CD4-positive, alpha-beta T cell treated with Interleukin-17A for 1 hour (primary cell): ENCODE measurements around the gene RAMP1.

Experiments used
- DNase-seq: peaks from one replicate; pipeline ENCODE4 v3.0.0-alpha.2; 2020

RAMP1 gene

DNA sequence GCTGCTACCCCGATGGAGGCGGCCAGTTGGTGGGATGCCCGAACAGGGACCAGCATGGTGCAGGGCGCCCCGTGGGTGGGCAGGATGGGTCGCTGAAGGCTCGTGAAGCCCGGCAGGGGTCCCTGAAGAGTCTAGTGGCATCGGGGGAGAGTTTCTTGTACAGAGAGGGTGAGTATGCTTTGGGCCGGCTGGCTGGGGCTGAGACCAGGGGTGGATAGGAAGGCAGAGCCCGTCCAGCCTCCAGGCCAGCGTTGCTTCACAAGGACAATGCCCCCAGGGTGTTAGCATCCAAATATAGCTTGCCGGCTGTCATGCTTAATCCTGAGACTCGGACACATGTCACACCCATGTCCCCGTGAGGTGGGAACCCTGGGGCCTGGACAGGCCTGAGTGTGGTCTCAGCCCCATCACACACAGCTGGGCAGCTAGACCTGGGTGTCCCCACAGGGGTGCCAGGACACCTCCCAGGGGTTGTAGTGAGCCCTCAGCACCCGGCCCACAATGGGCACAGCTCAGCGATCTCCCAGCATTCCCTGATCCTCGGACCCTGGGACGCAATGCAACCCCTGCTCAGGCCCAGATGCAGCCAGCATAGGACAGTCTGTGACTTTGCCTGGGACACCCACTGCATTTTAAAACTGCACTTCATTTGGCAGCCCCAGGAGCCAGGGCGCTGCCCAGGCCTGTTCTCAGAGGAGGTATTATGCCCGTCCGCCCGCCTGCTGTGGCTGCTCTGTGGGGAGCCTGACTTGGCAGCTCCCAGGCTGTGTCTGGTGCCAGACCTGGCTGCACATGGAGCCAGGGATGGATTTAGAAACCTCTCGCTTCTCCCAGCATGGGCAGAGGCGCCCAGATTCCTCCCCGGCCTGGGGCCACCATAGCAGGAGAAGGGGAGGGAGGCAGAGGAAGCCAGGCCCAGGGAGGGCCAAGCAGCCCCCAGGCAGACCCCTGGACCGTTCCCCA, 36.4 kb downstream of the RAMP1 start:
- no peak for DNase-seq

GRCh38 chr2:237896507-237896892, 37.1 kb downstream of the RAMP1 start:
- DNase-seq, result no peak

DNA sequence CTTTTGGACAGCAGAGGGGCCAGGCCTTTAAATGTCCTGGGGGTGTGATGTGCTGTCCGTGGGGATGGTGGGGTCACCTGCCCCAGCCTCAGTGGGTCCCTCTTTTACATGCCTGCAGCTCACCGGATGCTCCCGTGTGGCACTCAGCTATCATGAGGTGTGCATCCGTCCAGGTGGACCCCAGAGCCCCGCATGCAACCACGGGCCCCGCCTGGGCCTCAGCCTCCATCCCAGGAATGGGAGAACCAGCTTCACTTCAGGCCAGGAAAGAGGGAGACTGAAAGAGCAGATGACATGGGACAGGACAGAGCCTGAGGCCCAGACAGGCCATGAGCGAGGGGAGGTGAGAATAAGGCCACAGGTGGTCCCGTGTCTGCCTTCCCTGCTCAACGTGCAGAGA, 37.5 kb downstream of the RAMP1 start:
- DNase-seq, result no peak

- no peak for DNase-seq
These were observed 38.6 kb downstream of the RAMP1 start for GRCh38 chr2:237898057-237898414.

- DNase-seq, result peak; percentile 14
These were observed 41.7 kb downstream of the RAMP1 start for GRCh38 chr2:237900891-237901831.

DNA sequence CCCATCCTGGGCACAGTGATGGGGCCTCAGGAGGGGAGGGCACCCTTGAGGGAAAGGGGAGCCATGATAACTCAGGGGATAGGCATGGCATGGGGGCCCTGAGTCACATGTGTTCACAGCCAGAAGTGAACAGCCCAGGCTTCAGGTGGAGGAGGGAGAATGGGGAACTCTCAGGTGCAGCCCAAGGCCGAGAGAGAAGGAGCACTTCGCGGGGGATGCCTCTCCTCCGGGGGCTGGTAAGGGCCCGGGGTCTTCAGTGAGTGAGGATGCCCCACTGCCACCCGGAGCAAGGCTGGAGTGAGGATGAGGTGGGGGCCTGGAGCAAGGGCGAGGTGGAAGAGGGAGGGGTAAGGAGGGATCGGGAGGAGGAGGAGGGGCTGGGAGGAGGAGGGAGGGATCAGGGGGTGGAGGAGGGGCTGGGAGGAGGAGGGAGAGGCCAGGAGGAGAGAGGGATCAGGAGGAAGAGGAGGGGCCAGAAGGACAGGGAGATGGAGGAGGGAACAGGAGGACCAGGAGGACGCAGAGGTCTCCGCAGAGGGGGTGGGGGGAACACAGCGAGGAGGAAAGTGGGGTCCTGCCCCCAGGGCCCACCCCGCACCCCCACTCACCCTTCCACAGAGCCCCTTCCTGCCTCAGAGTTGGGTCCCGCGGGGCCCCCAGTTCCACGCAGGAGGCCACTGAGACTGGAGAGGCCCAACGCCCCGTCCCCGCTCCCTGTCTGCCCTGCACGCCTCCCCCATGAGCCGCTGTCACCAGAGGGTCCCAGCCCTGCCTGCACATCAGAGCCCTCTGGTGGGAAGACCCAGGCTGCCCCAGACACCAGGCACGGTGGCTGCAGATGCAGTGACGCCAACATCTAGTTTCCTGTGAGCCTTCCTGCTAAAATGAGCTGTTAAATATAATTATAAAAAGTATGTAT, 42.8 kb downstream of the RAMP1 start:
- DNase-seq, result no peak

DNA sequence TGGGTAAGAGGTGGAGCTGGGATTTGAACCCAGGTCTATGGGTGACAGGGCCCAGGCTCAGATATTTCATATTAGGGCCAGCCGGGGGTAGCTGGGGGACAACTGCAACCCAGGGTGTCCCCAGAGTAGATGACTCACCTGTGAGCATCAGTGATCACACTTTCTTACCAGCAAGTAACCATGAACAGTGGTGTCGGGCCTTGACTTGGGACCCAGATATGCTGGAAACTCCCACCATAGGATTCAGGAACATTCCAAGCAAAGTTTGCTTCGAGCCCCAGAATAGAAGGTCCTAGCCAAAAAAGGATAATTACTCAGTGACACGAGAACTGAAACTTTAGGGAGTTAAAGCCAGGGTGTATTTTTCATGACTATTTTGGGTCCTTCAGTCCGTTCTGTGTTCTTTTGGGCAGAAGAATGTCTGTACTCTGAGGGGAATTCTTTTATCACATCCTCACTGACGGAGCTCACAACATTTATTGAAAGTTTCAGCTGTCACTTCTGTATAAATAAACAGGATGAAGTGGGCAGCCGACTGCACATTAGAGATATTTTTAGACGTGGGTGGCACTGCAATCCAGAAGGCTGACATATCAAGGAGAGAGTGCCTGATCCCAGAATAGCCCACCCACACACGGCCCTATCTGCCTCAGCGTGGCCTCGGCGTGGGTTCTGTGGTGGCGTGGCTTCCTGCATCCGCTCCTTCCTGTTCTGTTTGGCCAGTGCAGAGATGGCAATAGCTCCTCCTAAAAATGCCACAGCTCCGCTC, 45.6 kb downstream of the RAMP1 start:
- DNase-seq, result peak; percentile 14

- DNase-seq, result no peak
These were observed 47.7 kb downstream of the RAMP1 start for GRCh38 chr2:237907144-237907543.

DNA sequence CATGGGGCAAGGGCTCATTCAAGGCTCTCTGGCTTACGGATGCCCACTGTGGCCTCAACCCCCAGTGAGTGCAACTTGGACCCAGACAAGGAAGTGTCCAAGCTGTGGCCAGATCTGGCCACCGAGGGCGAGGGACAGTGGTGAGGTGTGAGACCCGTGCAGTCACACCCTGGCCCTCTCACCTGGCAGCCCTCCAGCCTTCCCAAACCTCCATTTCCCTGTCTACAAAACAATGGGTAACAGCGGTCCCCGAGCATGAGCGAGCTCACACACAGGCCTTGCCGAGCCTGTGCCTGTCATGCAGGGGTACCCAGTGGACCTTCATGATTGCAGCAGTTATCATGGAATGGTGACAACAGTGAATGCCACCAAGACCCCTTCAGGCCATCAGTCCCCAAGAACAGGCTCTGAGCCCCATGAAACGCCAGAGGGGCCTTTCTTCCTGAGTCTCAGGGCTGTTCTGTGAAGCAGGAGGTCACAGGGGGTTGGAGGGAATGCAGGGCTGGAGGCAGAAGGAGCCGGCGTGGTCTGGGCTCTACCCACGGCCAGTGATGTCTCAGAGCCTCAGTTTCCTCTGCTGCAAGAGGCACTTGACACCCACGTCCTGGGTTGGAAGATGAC, 49.8 kb downstream of the RAMP1 start:
- no peak for DNase-seq

DNA sequence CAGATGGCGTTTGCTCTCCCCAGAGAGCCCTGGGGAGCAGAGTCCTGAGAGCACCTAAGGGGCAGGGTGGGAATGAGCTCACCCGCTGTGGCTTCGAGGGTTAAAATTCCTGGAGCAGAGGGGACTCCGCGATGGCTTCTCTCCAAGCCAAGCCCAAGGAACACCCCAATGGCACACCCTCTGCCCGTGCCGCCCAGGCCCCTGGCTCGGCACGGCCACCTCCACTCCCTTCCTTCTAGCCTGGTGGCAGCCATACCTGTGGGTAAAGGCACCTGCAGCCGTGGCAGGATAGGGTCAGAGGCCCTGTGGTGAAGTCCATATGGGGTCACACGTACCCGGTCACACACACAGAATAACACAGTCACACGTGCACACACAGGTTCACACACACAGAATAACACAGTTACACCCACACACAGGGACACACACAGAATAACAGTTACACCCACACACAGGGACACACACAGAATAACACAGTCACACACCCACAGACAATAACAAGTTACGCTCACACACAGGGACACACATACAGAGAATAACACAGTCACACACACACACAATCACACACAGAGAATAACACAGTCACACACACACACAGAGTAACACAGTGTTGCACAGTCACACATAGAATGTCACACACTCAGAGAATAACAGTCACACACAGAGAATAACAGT, 50.5 kb downstream of the RAMP1 start:
- DNase-seq, result no peak

GRCh38 chr2:237910576-237911362, 51.3 kb downstream of the RAMP1 start:
- no peak for DNase-seq

GRCh38 chr2:237911363-237912017, 52.1 kb downstream of the RAMP1 start:
- no peak for DNase-seq

- no peak for DNase-seq
These were observed 53.1 kb downstream of the RAMP1 start for GRCh38 chr2:237912271-237913192.

GRCh38 chr2:237913193-237913917, 53.9 kb downstream of the RAMP1 start:
- DNase-seq, result no peak

- DNase-seq, result no peak
These were observed 56.2 kb downstream of the RAMP1 start for GRCh38 chr2:237915576-237915975.

DNA sequence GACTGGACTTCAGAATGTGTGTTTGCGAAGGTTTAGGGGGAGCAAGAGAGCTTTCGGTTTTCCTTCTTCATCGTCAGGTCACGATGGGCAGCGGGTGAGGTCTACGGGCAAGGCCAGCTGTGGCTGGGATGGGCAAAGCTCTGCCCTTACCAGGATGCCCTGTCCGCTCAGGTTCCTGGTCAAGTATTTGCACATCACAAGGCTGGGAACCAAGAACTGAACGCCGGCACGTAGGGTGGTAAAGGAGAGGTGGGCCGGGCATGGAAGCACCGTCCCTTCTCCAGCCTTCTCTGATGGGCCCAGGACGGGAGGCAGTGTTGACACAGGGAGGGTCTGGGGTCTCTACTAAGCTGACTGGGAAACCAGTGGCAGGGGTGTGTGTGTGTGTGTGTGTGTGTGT, 56.9 kb downstream of the RAMP1 start:
- no peak for DNase-seq

DNA sequence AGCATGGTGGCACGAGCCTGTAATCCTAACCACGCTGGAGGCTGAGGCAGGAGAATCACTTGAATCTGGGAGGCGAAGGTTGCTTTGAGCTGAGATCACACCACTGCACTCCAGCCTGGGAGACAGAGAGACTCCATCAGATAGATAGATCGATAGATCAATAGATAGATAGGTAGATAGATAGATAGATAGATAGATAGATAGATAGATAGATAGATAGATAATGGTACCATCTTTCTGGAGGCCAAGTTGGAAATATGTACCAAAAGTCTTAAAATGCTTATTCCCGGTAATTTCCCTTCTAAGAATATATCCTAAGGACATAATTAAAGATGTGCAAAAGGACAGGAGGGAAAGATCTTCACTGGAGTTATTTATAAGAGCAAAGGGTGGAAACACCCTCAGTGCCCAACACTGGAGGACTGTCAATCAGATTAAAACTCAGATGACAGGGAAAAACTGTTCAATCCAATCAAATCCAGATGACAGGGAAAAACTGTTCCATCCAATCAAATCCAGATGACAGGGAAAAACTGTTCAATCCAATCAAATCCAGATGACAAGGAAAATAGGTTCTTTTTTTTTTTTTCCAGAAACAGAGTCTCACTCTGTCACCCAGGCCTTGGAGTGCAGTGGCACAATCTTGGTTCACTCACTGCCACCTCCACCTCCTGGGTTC, 58.4 kb downstream of the RAMP1 start:
- no peak for DNase-seq
